ENCODE measurements around the gene QPCT. TPM values are rescaled to one million over a fixed set of nuclear protein-coding genes. Genes with fewer than 3 reads are reported as not detected.

QPCT gene
- total and polyA plus RNA-seq, 2 experiments from 2014 or later = 0.81 to 2.0 TPM

GRCh38 chr2:37366773-37367172 lies 22.3 kb downstream of the QPCT start:
- no peaks in the 10 kb centered on the region for H3K4me1 ChIP-seq (ENCODE audit: insufficient read depth)
- TF ChIP-seq EZH2phosphoT487 (IDR thresholded peaks at IDR 0.05; ENCODE audit: low read depth, severe bottlenecking, unreplicated experiment) = no peak
- no peak for TF ChIP-seq CTCF (IDR thresholded peaks at IDR 0.05; ENCODE audit: poor library complexity)
- no peak for TF ChIP-seq EZH2 (IDR thresholded peaks at IDR 0.05; ENCODE audit: borderline replicate concordance)
- no peaks in the 10 kb centered on the region for H3K9me3 ChIP-seq (ENCODE audit: low read depth)
- no peaks in the 10 kb centered on the region for H4K20me1 ChIP-seq (ENCODE audit: insufficient read depth, poor library complexity, severe bottlenecking)
- no peak overlapping the region for H2AFZ ChIP-seq
- no peaks in the 10 kb centered on the region for H3K36me3 ChIP-seq (replicated peaks; ENCODE audit: insufficient read depth, low read depth)
- H3K27ac ChIP-seq = no peak overlapping the region
- no peak for DNase-seq (ENCODE audit: low spot score)
- H3K27me3 ChIP-seq = no peaks in the 10 kb centered on the region
- H3K4me3 ChIP-seq = no peak overlapping the region
- H3K4me2 ChIP-seq = no peak overlapping the region
- 87% methylated on average over 4 of the region's 4 CpGs for WGBS (ENCODE audit: low lambda C conversion rate, missing lambda C conversion rate)
- no peaks in the 10 kb centered on the region for H3K79me2 ChIP-seq
- no peaks in the 10 kb centered on the region for H3K9me2 ChIP-seq (replicated peaks; ENCODE audit: insufficient read depth)

GRCh38 chr2:37367310-37367709 lies 22.9 kb downstream of the QPCT start:
- Histone ChIP-seq H3K4me2 (no peak overlapping the region), H3K27me3 (no peaks in the 10 kb centered on the region), H3K27ac (no peak overlapping the region), H3K4me1 (ENCODE audit: insufficient read depth) (no peaks in the 10 kb centered on the region), H3K9me3 (ENCODE audit: low read depth) (no peaks in the 10 kb centered on the region), H3K9me2 (replicated peaks; ENCODE audit: insufficient read depth) (no peaks in the 10 kb centered on the region), H2AFZ (no peak overlapping the region), H3K4me3 (no peak overlapping the region), H3K36me3 (replicated peaks; ENCODE audit: insufficient read depth, low read depth) (no peaks in the 10 kb centered on the region), H4K20me1 (ENCODE audit: insufficient read depth, poor library complexity, severe bottlenecking) (no peaks in the 10 kb centered on the region), H3K79me2 (no peaks in the 10 kb centered on the region)
- WGBS (ENCODE audit: low lambda C conversion rate, missing lambda C conversion rate) = 91% methylated on average over 7 of the region's 7 CpGs
- no peak for TF ChIP-seq CTCF (IDR thresholded peaks at IDR 0.05; ENCODE audit: poor library complexity)
- no peak for TF ChIP-seq EZH2 (IDR thresholded peaks at IDR 0.05; ENCODE audit: borderline replicate concordance)
- TF ChIP-seq EZH2phosphoT487 (IDR thresholded peaks at IDR 0.05; ENCODE audit: low read depth, severe bottlenecking, unreplicated experiment) = no peak
- DNase-seq (ENCODE audit: low spot score) = no peak

- Histone ChIP-seq H3K79me2 (no peaks in the 10 kb centered on the region), H4K20me1 (ENCODE audit: insufficient read depth, poor library complexity, severe bottlenecking) (no peaks in the 10 kb centered on the region), H3K4me2 (no peak overlapping the region), H3K27ac (no peak overlapping the region), H2AFZ (no peak overlapping the region), H3K9me2 (replicated peaks; ENCODE audit: insufficient read depth) (no peaks in the 10 kb centered on the region), H3K9me3 (ENCODE audit: low read depth) (no peaks in the 10 kb centered on the region), H3K4me3 (no peak overlapping the region), H3K4me1 (ENCODE audit: insufficient read depth) (no peaks in the 10 kb centered on the region), H3K27me3 (no peaks in the 10 kb centered on the region), H3K36me3 (replicated peaks; ENCODE audit: insufficient read depth, low read depth) (no peaks in the 10 kb centered on the region)
- no peak for DNase-seq (ENCODE audit: low spot score)
- 80% methylated on average over 2 of the region's 2 CpGs for WGBS (ENCODE audit: low lambda C conversion rate, missing lambda C conversion rate)
- TF ChIP-seq CTCF (IDR thresholded peaks at IDR 0.05; ENCODE audit: poor library complexity) (no peak), EZH2phosphoT487 (IDR thresholded peaks at IDR 0.05; ENCODE audit: low read depth, severe bottlenecking, unreplicated experiment) (no peak), EZH2 (IDR thresholded peaks at IDR 0.05; ENCODE audit: borderline replicate concordance) (no peak)
Measured at GRCh38 chr2:37367984-37368383, 23.6 kb downstream of the QPCT start.

- H4K20me1 ChIP-seq (ENCODE audit: insufficient read depth, poor library complexity, severe bottlenecking) = no peaks in the 10 kb centered on the region
- H3K9me2 ChIP-seq (replicated peaks; ENCODE audit: insufficient read depth) = no peaks in the 10 kb centered on the region
- 89% methylated on average over 1 of the region's 1 CpG for WGBS (ENCODE audit: low lambda C conversion rate, missing lambda C conversion rate)
Measured at GRCh38 chr2:37370666-37371065, 26.2 kb downstream of the QPCT start.

More at GRCh38 chr2:37370666-37371065, 26.2 kb downstream of the QPCT start:
- TF ChIP-seq CTCF (IDR thresholded peaks at IDR 0.05; ENCODE audit: poor library complexity) = no peak
- no peak for TF ChIP-seq EZH2phosphoT487 (IDR thresholded peaks at IDR 0.05; ENCODE audit: low read depth, severe bottlenecking, unreplicated experiment)
- TF ChIP-seq EZH2 (IDR thresholded peaks at IDR 0.05; ENCODE audit: borderline replicate concordance) = no peak
- Histone ChIP-seq H3K4me3 (no peak overlapping the region), H3K4me2 (no peak overlapping the region), H3K27me3 (no peaks in the 10 kb centered on the region), H3K79me2 (no peaks in the 10 kb centered on the region), H3K27ac (no peak overlapping the region), H3K36me3 (replicated peaks; ENCODE audit: insufficient read depth, low read depth) (no peaks in the 10 kb centered on the region), H3K9me3 (ENCODE audit: low read depth) (no peaks in the 10 kb centered on the region), H3K4me1 (ENCODE audit: insufficient read depth) (no peaks in the 10 kb centered on the region), H2AFZ (no peak overlapping the region)
- DNase-seq (ENCODE audit: low spot score) = no peak

All from hepatocyte (in vitro differentiated cells).